Left ventricle myocardium inferior (tissue), 1 donor: ENCODE measurements around the gene GAREM2. TPM values are rescaled to one million over a fixed set of nuclear protein-coding genes. Genes with fewer than 3 reads are reported as not detected.

Source experiments
- DNase-seq: peaks from one replicate; pipeline ENCODE4 v3.0.0-alpha.2; 2020
- H3K27ac ChIP-seq: fragments of 200-600 bp; replicated peaks from 2 replicates; pipeline ENCODE4 v1.8.0; 2021
- H3K27me3 ChIP-seq: fragments of 200-600 bp; 2 replicates; pipeline ENCODE4 v1.8.0; 2021; ENCODE audit warnings: low read depth
- H3K36me3 ChIP-seq: fragments of 200-600 bp; 2 replicates; pipeline ENCODE4 v1.8.0; 2021
- H3K4me1 ChIP-seq: fragments of 200-600 bp; 2 replicates; pipeline ENCODE4 v1.8.0; 2021
- H3K4me3 ChIP-seq: fragments of 200-600 bp; 2 replicates; pipeline ENCODE4 v1.8.0; 2021; ENCODE audit warnings: mild to moderate bottlenecking, moderate library complexity
- H3K9me3 ChIP-seq: fragments of 200-600 bp; replicated peaks from 2 replicates; pipeline ENCODE4 v1.8.0; 2021
- CTCF ChIP-seq: fragments of 200-600 bp; IDR thresholded peaks from 2 replicates; pipeline ENCODE4 v1.8.0; 2021; ENCODE audit warnings: antibody characterized with exemption, mild to moderate bottlenecking, borderline replicate concordance
- intact Hi-C: fragments of 100-400 bp; cut with micrococcal nuclease; formaldehyde crosslinking; loops from one replicate; pipeline ENCODE4 v1.11.0; 2022
- total RNA-seq: library from RNA; stranded (reverse); fragmentation: NEBNext Ultra II Directional; extraction: Animal tissue kit (Norgen Biotek cat#: 25700); gene quantifications from one replicate; pipeline ENCODE4 v1.2.1, GENCODE V29; 2021
- donor health status: DM: no; HTN: yes; CAD: no; lungs with severe emphysema.

Gene GAREM2
- total RNA-seq, 1 donor from 2014 or later: 0.93 TPM

- Histone ChIP-seq H3K4me3 (no peak overlapping the region), H3K4me1 (no peaks in the 10 kb centered on the region), H3K27me3 (no peaks in the 10 kb centered on the region), H3K27ac (no peak overlapping the region), H3K9me3 (no peaks in the 10 kb centered on the region), H3K36me3 (peaks cover 93% of the 10 kb centered on the region)
- intact Hi-C loops: no loop called here
- no peak for TF ChIP-seq CTCF
- no peak for DNase-seq
Measured at GRCh38 chr2:26215833-26216232, 42.9 kb downstream of the GAREM2 start.

- intact Hi-C loops: no loop called here
- H3K36me3 ChIP-seq: peaks cover 93% of the 10 kb centered on the region
Measured at GRCh38 chr2:26216587-26216986, 43.7 kb downstream of the GAREM2 start.

GRCh38 chr2:26217720-26218119 lies 44.8 kb downstream of the GAREM2 start:
- Histone ChIP-seq H3K36me3 (peaks cover 93% of the 10 kb centered on the region), H3K4me1 (no peaks in the 10 kb centered on the region), H3K4me3 (no peak overlapping the region), H3K27me3 (no peaks in the 10 kb centered on the region), H3K27ac (no peak overlapping the region), H3K9me3 (no peaks in the 10 kb centered on the region)
- intact Hi-C loops: no loop called here
- no peak for DNase-seq
- TF ChIP-seq CTCF: no peak

More at GRCh38 chr2:26216587-26216986, 43.7 kb downstream of the GAREM2 start:
- DNase-seq: no peak
- TF ChIP-seq CTCF: no peak
- Histone ChIP-seq H3K9me3 (no peaks in the 10 kb centered on the region), H3K4me3 (no peak overlapping the region), H3K27me3 (no peaks in the 10 kb centered on the region), H3K4me1 (no peaks in the 10 kb centered on the region), H3K27ac (no peak overlapping the region)

GRCh38 chr2:26223018-26223417 lies 50.1 kb downstream of the GAREM2 start:
- intact Hi-C loops: no loop called here
- peaks cover 89% of the 10 kb centered on the region for H3K36me3 ChIP-seq

GRCh38 chr2:26224095-26224494 lies 51.2 kb downstream of the GAREM2 start:
- Histone ChIP-seq H3K27ac (no peak overlapping the region), H3K9me3 (no peaks in the 10 kb centered on the region), H3K4me1 (no peaks in the 10 kb centered on the region), H3K27me3 (no peaks in the 10 kb centered on the region), H3K4me3 (no peak overlapping the region), H3K36me3 (peaks cover 91% of the 10 kb centered on the region)
- no peak for TF ChIP-seq CTCF
- intact Hi-C loops: no loop called here
- no peak for DNase-seq

More at GRCh38 chr2:26223018-26223417, 50.1 kb downstream of the GAREM2 start:
- Histone ChIP-seq H3K9me3 (no peaks in the 10 kb centered on the region), H3K27me3 (no peaks in the 10 kb centered on the region), H3K4me3 (no peak overlapping the region), H3K27ac (peak overlapping the region; percentile 34), H3K4me1 (no peaks in the 10 kb centered on the region)
- DNase-seq: no peak
- no peak for TF ChIP-seq CTCF

- H3K4me3 ChIP-seq: no peak overlapping the region
- peaks cover 96% of the 10 kb centered on the region for H3K36me3 ChIP-seq
- no peak for TF ChIP-seq CTCF
- no peaks in the 10 kb centered on the region for H3K4me1 ChIP-seq
- H3K27me3 ChIP-seq: no peaks in the 10 kb centered on the region
- H3K27ac ChIP-seq: no peak overlapping the region
- no peak for DNase-seq
- intact Hi-C loops: no loop called here
- no peaks in the 10 kb centered on the region for H3K9me3 ChIP-seq
Measured at GRCh38 chr2:26229595-26229994, 56.7 kb downstream of the GAREM2 start.
